ENCODE data around the gene DOK5. TPM values are rescaled to one million over a fixed set of nuclear protein-coding genes. Genes with fewer than 3 reads are reported as not detected.

The DOK5 gene
- total and polyA plus RNA-seq, 10 of the 15 experiments (the other 5 are each of a cell fraction or from before 2014, with no cell fraction given): 0.03 TPM; not detected in 9

DNA sequence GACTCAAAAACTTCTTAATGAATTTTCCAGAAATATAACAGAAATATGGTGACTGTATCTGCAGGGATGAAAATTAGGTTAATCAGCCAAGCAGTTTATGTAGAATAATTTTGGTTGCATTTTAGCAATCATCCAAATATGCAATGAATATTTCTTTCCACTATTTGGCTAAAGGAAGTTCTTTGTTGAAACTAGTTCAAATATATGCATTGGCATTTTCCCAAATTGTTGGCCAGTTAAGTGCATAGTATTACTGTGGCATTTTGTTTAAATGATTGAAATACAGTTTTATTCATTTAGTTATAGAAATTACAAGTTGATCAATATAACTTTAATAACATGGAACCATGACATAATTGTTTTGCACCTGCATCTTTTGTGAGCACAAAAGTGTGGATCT, 115.5 kb downstream of the DOK5 start:
- POLR2A ChIA-PET: no interaction called here
- SMC1A ChIA-PET (ENCODE audit: uncharacterized antibody, unreplicated experiment): no interaction called here
- Histone ChIP-seq H3K79me2 (ENCODE audit: control insufficient read depth, insufficient read depth, low read length) (no peaks in the 10 kb centered on the region), H3K27ac (ENCODE audit: control insufficient read depth, insufficient read depth) (no peak overlapping the region), H3K9ac (ENCODE audit: control insufficient read depth, insufficient read depth, low read length) (no peak overlapping the region), H2AFZ (ENCODE audit: control insufficient read depth, low read depth, low read length) (no peak overlapping the region), H3K27me3 (replicated peaks in 1 of 2; ENCODE audit: control insufficient read depth in 2 of 2, insufficient read depth in 2 of 2, low read length in 1 of 2) (no peaks in the 10 kb centered on the region), H3K4me2 (ENCODE audit: control insufficient read depth, insufficient read depth) (no peak overlapping the region), H3K4me1 (ENCODE audit: control insufficient read depth, insufficient read depth, low read length) (no peaks in the 10 kb centered on the region), H4K20me1 (ENCODE audit: control insufficient read depth, insufficient read depth) (no peaks in the 10 kb centered on the region), H3K9me3 (replicated peaks; ENCODE audit: control insufficient read depth, insufficient read depth, low read length) (no peaks in the 10 kb centered on the region), H3K36me3 (ENCODE audit: control insufficient read depth in 2 of 2, insufficient read depth in 2 of 2, low read length in 1 of 2) (no peaks in the 10 kb centered on the region), H3K4me3 (no peak overlapping the region)
- TF ChIP-seq NBN (IDR thresholded peaks at IDR 0.05): no peak
- TF ChIP-seq SIX5 (IDR thresholded peaks at IDR 0.05; ENCODE audit: low read depth, low read length, severe bottlenecking): no peak
- TF ChIP-seq TAF1 (IDR thresholded peaks at IDR 0.05; ENCODE audit: borderline replicate concordance, low read depth, low read length): no peak
- TF ChIP-seq GABPA (IDR thresholded peaks at IDR 0.05; ENCODE audit: low read depth): no peak
- TF ChIP-seq MYB (IDR thresholded peaks at IDR 0.05; ENCODE audit: borderline replicate concordance, low read depth, low read length): no peak
- TF ChIP-seq, protein P1, sequence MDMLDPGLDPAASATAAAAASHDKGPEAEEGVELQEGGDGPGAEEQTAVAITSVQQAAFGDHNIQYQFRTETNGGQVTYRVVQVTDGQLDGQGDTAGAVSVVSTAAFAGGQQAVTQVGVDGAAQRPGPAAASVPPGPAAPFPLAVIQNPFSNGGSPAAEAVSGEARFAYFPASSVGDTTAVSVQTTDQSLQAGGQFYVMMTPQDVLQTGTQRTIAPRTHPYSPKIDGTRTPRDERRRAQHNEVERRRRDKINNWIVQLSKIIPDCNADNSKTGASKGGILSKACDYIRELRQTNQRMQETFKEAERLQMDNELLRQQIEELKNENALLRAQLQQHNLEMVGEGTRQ (IDR thresholded peaks at IDR 0.05; ENCODE audit: borderline replicate concordance, low read depth, low read length): no peak
- TF ChIP-seq MYC (IDR thresholded peaks at IDR 0.05; ENCODE audit: insufficient read depth, insufficient read length, insufficient replicate concordance, low read length, severe bottlenecking): no peak
- TF ChIP-seq HSF1 (IDR thresholded peaks at IDR 0.05; ENCODE audit: low read depth, low read length): no peak
- no peak for TF ChIP-seq GATAD2B (conservative IDR thresholded peaks at IDR 0.05; ENCODE audit: low read depth)
- TF ChIP-seq SMARCA5 (IDR thresholded peaks at IDR 0.05): no peak
- FAIRE-seq: no peak
- CTCF ChIA-PET: no interaction called here
- RAD21 ChIA-PET (ENCODE audit: unreplicated experiment): no interaction called here
- intact Hi-C loops (cut with micrococcal nuclease; ENCODE audit: unreplicated experiment) (no loop called here), in situ Hi-C loops (cut with MboI) (no loop called here)
- DNase-seq (ENCODE audit: low read depth, low spot score): no peak
- BruUV-seq (replicated peaks): no TSS peak
- no peak for ATAC-seq
